AG08395 (cell line): ENCODE data around the gene MYRF.

Experiments used
- DNase-seq: peaks from one replicate; pipeline ENCODE4 v3.0.0; 2012; ENCODE audit warnings: mixed read lengths, low spot score

Gene MYRF

DNA sequence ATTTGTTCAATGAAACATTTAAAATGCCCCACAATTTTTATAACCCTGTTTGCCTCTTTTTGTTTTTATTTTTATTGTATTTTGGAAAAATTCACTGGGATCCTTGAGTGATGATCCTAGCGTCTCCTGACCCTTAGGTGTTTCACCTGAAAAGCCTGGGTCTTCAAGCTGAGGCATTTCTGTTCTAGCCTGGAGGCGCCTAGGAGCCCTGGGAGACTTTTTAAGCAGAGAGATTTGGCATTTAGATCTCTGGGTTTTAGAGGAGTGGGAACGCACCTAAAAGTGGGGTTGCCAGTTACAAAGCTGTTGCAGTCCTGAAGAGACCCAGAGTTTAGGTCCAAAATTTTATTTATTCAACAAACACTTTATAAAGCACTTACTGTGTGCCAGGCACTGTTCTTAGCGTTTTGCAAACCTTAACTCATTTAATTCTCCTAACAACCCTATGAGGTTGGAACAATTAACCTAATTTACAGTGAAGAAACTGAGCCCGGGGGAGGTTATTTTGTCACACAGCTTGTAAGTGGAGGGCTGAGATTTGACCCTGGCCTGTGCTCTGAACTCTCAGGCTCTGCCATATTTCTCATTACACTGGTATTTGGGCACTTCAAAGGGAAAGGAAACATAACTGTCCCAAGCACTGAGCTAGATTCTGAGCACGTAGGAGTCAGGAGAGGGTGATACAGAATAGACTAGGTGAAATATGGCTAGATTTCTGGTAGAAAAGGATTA, 65.2 kb downstream of the MYRF start:
- no peak for DNase-seq

DNA sequence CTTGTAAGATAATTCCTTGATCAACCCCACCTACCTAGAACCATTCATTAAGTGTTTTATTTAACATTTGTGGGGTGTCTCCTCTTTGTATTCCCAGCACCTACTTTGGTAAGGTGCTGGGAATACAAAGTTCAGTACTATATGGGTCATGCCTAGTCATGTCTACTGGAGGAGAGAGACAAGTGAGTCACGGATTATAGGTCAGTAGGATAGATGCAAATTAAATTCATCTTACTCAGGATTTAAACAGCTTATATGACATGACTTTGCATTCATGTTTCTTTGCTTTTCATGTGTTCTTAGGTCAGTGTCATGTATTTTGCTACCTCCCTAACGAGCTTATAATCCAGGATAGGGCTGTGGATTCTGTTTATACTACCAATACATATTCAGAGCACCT, 67.7 kb downstream of the MYRF start:
- no peak for DNase-seq

DNA sequence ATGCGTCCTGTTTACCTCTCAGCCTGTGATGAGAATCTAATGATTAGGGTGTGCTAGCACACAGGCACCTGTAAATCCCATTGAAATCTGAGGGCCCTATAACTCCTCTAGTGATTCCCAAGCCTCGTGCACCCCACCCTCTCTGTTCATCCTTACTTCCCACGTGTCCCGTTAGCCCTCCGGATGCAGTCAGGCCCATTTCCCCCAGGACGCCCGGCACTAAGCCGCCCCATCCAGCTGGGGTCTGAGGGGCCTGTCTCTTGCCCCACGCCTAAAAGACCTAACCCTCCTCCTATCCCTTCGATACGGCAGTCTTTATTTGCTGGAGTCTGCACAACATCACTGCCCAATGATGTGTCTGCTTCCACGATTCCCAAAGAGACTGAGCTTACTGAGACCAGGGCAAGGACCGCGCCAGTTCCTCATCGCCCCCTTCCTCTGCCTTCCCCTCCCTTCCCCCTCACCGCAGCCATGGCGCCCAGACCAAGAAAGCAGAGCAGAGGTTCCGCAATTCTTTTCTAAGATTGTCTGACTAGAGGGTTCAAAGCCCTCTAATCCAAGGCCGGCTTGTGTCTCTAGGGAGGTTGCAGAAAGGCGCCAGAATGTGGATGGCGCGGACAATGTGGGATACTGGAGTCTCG, 74.6 kb downstream of the MYRF start:
- DNase-seq = no peak

DNA sequence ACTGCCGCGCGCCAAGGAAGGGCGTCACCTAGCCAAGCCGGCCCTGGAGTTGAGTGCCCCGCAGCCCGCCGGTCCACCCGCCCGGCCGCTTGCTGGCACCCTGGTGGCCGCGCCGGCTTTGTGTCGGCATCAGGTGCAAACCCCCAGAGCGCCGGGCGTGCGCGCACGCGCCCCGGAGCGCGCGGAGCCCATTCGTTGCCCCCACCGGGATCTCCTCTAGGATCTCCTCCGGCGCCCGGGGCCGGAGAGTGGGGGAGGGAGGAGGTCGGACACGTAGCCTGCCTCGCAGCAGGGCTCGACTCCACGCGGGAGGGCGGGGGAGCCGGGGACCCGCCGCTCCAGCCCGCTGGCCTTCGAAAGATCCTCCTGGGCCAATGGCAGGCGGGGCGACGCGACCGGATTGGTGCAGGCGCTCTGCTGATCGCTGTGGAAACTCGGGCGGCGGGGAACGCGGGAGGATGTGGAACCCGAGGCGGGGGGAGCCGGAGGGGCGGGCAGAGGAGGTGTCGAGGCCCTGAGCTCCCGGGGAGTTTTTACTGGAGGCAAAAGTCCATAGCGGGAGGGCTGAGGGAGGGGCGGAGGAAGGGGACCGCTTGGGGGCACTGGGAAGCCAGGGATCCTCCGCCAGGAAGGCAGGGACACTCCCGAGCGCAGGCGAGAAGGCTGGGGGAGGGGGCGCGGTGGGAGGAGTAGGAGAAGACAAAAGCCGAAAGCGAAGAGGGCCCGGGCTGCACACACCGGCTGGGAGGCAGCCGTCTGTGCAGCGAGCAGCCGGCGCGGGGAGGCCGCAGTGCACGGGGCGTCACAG, 75.3 kb downstream of the MYRF start, which contains the start of gene FADS2:
Gene FADS2 (plus strand): TSS at position 730 of the 808 bp plus-strand sequence. CDS start 91 bp downstream, outside the sequence.
- DNase-seq = peak; percentile 91

DNA sequence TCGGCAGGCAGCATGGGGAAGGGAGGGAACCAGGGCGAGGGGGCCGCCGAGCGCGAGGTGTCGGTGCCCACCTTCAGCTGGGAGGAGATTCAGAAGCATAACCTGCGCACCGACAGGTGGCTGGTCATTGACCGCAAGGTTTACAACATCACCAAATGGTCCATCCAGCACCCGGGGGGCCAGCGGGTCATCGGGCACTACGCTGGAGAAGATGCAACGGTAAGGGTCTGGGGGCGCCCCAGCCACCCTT, 75.9 kb downstream of the MYRF start:
- DNase-seq = no peak

DNA sequence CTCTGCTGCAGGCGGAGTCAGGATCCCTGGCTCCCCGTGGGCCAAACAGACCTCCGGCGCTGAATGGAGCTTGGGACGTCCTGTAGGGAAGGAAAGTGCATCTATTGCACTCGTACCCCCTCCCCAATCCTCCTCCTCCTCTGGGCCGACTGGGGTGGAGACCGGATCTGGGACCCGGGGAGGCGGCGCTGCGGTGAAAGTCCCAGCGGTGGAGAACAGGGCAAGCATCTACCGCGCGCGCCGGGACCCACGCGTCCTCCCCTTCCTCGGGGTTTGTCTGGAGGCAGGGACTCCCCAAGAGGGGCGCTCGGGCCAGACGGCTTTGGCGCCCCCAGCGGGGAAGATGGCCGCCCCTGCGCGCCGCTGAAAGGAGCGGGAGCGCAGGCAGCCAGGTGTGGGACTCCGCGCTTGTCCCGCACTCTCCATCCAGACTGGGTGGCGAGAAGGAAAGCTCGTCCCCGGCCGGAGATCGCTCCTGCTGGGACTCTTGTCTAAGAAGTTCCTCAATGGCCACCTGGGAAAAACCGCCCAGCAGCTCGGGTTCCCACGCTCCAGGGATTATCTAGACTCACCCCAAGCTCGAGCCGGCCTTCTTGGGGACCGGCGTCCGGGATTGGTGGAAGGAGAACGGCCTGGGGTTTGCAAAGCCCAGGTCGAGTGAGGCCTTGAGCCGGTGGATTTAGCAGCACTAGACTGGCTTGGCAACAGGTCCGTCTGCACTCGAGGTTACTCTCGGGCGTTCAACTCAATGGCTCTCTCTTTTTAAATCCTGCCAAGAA, 76.4 kb downstream of the MYRF start:
- peak; percentile 19 for DNase-seq

DNA sequence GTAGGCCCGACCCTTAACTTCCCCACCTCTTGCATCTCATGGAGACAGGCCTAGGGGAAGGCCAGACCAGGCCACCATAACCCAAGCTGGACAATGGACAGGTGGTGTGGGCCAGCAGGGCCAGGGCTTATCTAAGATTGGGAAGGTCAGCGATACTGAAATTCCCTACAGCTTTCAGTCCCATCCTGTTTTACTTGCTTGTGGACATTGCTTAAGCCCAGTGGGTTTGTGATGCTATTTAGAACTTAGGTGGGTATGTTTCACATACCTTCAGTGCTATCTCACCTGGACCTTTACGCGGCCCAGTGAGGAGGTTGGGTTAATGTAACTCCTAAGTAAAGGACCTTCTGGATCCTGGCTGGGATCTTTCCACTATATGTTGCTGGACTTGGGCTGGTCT, 77.4 kb downstream of the MYRF start:
- DNase-seq = no peak

DNA sequence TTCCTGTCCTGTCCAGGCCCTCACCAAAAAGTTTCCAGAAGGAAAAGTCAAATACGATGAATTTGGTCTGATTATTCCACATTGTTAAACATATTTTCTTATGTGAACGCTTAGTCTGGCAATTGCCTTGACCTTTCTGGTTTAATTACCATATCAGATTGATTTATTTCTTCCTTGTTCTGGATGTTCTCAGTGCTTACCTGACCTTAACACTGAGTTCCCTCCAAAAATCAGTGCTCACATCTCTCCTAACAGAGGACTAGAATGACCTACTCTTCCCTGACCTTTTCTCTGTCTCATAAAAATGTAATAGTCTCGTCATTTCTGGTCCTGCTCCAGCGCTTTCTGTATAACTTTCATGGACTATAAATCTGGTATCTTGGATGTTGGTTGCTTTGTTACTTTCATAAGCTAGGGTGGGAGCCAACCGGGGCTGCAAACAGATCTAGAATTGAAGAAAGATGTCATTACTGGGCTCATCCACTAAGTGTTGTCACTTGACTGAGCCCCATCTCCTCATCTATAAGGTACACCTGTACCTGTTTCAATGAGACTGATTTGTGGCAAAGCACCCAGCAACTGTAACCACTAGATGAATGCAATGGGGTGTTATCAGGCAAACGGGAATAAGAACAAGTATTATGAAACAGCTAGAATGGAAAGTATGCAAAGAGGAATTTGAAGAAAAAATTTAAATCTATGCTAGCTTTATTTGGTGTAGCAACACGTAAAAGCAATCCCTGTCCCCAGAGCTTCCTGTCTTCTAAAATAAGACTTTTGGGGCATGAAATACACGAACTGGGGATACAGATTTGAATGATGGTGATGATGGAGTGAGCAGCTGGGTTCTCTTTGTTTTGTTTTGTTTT, 78.0 kb downstream of the MYRF start:
- DNase-seq = peak; percentile 52

DNA sequence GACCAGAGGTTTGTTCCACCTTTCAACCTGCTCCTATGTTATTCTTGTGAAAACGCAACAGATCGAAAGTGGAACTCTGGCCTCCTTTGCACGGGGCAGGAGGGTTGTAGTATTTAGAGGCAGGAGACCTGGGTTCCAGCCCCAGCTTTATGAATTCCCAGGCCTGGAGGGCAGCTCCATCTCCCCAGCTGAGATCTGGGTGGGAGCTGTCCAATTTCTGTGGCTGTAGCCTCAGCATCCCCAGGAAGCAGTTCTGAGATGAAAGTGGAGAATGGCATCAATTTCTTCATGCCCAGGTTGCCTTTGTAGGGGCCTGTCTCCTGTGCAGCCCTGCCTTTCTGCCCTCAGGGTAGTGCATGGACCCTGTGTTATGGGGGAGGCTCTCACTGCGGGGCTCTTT, 79.8 kb downstream of the MYRF start:
- no peak for DNase-seq

DNA sequence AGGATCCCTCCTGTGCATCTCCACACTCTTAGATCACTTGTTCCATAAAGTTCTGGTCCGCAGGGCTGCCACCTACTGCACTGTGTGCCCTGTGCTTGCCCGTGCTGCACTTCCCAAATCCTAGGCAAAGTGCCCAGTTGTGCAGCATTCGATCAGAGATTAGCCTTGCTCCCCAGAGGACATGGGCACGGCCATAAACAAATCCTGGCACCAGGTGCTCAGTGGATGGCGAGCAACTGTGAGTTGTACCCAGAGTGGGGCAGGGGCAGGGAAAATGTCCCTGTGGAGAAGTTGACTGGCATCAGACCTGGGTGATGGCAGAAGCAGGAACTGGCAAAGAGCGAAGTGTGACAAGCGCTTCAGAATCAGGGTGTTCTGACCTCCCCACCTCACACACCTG, 80.3 kb downstream of the MYRF start:
- DNase-seq = no peak

DNA sequence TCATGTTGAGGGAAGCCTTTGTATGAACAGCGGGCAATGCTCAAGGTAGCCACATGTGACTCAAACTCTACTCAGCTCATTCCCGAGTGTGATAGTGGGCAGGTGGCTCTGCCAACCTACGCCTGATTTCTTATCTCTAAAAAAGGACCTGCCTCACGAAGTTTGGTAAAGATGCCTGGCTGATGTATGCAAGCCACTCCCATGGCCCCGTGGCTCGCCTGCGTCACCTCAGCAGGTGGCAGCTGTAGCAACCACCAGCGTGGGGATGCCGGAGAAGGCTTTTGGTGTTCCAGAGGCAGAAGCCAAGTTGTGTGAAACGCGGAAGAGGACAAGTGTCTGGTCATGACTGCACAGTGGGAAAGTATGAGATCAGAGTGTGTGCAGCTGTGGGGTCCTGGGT, 81.0 kb downstream of the MYRF start:
- no peak for DNase-seq

DNA sequence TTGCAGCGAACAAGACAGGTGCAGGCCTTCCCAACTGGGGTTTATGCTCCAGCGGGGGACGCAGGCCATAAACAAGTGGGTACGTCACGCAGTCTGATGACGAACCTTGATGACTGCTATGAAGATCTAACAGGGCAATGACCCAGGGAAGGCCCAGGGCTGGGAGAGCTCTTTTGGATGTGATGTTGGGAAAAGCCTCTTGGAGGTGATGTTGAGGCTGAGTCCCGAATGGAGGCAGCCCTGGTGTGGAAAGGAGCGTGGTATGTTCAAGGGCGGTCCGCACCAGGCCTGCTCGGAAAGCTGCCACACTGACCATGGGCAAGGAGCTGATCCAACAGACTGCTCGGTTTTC, 81.5 kb downstream of the MYRF start:
- no peak for DNase-seq

DNA sequence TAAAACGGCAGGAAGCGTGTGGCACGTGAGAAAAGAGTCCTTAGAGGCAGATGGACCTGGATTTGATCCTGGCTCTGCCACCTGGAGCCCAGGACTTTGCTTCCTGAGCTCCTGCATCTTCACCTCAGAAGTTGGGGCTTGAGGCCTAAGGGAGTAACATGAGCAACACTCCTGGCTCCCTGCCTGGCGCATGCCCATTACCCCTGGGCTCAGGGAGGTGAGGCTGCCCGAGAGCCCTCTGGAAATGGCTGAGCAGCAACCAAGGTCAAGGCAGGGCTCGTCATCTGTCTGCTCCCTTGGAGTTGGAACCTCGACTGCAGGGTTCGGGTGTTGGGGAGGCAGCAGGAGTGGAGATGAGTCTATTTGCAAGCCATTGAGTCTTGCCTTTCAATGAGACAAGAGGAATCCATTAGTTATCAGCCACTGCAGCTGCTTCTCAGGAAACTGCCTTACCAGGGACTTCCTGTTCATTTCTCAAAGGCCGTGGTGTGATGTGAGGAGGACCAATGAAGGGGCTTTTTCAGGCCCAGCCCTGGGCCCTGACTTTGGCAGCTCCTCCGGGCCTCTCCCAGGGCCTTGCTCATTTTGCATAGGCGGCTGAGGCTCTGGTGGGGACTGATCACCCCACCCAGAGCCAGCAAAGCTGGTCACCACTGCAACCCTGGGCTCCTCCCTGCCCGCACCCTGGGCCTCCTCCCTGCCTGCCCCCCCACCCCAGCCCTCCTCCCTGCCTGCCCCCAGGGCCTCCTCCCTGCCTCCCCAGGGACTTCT, 82.0 kb downstream of the MYRF start:
- DNase-seq = peak; percentile 53

DNA sequence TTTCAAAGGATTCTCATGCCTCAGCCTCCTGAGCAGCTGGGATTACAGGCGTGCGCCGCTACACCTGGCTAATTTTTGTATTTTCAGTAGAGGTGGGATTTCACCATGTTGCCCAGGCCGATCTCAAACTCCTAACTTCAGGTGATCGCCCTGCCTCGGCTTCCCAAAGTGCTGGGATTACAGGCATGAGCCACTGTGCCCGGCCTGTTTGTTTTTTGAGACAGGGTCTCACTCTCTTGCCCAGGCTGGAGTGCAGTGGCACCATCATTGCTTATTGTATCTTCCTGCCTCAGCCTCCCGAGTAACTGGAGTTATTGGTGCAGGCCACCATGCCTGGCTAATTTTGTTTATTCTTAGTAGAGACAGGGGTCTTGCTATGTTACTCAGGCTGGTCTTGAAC, 83.8 kb downstream of the MYRF start:
- no peak for DNase-seq

DNA sequence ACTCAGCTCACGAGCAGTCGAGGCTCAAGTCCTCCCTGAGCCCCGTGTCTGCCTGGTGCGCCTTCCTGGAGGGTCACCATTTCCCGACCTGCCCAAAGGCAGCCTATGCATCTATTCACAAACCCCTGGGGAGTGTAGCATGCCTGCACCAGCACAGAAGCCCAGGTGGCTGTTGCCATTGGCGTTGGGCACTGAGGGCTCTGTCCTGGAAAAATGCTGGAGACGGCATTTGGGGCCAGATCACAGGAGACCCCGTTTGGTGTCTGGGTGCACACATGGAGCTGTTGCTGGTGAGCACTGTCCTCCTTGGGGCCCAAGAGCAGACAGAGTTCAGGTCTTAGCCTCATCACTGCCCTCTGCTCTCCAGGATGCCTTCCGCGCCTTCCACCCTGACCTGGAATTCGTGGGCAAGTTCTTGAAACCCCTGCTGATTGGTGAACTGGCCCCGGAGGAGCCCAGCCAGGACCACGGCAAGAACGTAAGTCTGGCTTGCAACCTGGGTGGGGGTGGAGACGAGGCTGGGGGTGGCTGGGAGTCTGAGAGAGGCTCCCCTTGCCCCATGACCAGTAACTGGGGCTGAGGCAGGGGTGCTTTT, 85.1 kb downstream of the MYRF start:
- DNase-seq = no peak
